CD4-positive, alpha-beta T cell treated with Interleukin-15 for 4 hours (primary cell): ENCODE measurements around the gene ADM.
"Not testable (repeated sequence)": the region's sequence is repeated elsewhere in the genome, so short reads cannot be mapped to it uniquely, and the experiment has no call there.

ENCODE experiments used
- DNase-seq: peaks from one replicate; pipeline ENCODE4 v3.0.0-alpha.2; 2020; ENCODE audit warnings: low spot score

The ADM gene, protein sequence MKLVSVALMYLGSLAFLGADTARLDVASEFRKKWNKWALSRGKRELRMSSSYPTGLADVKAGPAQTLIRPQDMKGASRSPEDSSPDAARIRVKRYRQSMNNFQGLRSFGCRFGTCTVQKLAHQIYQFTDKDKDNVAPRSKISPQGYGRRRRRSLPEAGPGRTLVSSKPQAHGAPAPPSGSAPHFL

DNA sequence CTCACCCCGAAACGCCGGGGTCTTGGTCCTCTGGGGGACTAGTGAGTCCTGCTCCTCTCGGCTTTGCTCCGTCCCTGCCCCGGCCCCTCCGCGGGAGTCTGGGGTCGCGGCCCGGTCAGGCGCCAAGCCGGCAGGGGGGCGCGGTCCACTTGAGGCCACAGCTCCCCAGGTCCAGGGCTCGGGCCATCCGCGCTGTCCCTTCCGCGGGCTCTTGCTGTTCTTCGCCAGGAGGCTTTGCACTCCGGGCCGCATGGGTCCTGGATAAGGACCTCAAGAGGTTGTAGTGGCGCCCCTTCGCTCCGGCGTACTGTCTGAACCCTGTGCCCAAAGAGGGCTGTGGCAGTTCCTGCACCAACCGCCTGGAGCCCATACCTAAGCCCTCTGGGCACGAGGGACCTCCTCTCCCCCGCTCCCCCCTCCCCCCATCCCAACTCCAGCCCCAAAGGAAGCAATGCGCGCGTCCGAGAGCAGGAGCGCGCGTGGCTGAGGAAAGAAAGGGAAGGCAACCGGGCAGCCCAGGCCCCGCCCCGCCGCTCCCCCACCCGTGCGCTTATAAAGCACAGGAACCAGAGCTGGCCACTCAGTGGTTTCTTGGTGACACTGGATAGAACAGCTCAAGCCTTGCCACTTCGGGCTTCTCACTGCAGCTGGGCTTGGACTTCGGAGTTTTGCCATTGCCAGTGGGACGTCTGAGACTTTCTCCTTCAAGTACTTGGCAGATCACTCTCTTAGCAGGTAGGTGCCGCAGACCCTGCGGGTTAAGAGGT lies at the start of gene ADM:
Gene ADM (plus strand): TSS at position 579 of the 767 bp plus-strand sequence. CDS start 628 bp downstream, outside the sequence.
- DNase-seq: peak; percentile 24

DNA sequence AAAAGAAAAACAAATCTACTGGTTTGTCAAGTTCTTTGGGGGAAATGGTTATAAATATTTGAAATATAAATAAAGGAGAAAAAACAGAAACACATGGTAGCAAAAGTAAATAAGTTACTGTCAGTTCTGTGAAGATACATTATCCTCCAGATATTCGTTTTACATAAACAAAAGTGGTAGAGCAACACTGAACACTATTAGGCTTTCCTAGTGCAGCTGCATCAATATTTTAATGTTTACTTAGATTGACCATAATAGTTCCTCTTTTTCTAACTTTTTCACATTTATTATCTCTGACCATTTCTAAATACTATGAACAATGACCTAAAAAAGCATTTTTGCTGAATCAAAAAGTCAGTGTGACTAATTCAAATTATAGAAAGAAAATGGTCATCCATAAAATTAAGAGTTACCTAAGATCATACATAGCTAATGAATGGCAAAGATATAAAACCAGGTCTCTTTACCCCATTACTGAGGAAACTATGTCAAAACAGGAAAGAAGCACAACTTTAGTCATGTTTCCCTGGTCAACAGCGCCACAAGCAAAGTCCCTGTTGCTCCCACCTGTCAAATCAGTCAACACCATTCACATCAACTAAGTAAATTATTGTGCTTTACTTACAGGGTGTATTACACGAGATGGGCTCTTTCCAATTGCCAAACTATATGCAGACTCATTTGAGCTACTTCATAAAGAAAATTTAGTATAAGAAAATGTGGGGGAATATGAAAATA lies 49.3 kb upstream of the ADM start:
- no peak for DNase-seq

DNA sequence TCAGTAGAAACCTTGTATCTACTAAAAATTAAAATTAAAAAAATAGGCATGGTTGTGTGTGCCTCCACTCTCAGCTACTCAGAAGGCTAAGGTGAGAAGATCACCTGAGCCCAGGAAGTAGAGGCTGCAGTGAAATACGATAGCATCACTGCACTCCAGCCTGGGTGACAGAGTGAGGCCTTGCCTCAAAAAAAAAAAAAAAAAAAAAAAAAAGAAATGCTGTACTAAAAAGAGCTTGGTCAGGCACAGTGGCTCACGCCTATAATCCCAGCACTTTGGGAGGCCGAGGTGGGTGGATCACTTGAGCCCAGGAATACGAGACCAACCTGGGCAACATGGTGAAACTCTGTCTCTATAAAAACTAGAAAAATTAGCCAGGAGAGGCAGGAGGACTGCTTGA lies 47.4 kb upstream of the ADM start:
- no peak for DNase-seq

DNA sequence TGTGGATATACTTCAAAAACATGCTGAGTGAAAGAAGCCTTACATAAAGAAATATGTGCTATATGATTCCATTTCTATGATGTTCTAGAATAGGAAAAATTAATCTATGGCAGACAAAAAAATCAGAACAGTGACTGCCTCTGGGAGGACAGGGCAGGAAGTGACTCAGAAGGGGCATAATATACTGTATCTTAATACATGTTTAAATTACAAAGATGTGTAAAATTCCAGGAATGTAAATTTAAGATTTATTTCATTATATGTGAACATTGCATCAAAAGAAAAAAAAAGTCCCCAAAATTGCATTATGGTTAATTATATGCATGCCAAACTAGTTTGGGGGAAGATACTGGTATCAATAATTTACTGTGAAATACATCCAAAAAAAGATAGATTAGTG lies 43.1 kb upstream of the ADM start:
- DNase-seq: no peak

DNA sequence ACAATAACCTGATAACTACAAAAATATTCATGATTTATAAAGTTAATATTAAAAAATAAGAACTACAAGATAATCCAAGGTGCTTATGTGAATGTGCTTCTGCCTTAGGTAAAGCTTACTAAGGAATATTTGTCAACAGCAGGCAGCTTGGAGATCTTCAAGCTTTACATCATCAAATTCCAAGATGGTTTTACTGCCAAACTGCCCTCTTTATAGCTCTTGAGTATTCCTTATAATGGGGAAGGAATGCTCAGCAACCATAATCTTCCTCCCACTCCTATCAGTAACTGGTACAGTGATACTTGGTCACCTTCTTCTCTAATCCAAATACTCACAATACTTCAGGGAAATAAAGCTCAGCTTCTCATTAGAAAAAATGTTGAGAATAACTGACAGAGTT lies 40.9 kb upstream of the ADM start:
- DNase-seq: no peak

DNA sequence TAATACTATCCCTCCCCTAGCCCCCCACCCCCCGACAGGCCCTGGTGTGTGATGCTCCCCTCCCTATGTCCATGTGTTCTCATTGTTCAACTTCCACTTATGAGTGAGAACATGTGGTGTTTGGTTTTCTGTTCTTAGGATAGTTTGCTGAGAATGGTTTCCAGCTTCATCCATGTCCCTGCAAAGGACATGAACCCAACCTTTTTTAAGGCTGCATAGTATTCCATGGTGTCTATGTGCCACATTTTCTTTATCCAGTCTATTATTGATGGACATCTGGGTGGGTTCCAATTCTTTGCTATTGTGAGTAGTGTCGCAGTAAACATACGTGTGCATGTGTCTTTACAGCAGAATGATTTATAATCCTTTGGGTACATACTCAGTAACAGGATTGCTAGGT lies 40.2 kb upstream of the ADM start:
- not testable (repeated sequence) for DNase-seq

DNA sequence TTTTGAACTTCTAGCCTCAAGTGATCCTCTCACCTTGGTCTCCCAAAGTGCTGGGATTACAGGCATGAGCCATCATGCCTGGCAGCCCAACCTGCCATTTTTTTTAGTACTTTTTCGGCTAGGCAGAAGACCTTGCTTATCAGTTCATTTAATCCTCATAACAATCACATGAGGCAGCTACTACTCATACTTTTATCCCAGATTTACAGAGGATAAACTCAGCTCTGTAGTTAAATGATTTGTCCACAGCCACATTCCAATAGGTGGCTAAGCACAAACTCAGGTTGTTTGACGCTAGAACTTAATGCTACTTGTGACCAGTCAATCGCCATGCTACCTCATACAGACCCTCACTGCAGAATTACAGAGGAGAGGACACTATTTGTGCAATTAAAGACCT lies 38.9 kb upstream of the ADM start:
- DNase-seq: no peak

DNA sequence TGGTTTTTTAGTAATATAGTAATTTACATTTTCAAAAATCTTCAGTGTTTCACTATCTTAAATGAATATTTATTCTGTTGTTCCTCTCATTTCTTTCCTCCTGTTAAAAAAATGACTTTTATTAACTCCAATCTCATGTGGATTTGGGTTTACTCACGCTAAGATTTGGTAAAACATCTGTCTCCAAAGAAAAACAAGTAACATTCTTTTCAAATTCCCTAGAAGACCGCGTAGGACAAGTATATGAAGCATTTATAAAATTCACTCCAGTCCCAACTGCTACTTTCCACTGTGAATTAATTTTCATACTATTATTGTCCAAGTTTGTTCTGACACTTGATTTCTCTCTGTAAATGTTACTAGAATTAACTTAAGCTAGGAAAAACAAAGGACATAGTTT lies 37.1 kb upstream of the ADM start:
- no peak for DNase-seq

DNA sequence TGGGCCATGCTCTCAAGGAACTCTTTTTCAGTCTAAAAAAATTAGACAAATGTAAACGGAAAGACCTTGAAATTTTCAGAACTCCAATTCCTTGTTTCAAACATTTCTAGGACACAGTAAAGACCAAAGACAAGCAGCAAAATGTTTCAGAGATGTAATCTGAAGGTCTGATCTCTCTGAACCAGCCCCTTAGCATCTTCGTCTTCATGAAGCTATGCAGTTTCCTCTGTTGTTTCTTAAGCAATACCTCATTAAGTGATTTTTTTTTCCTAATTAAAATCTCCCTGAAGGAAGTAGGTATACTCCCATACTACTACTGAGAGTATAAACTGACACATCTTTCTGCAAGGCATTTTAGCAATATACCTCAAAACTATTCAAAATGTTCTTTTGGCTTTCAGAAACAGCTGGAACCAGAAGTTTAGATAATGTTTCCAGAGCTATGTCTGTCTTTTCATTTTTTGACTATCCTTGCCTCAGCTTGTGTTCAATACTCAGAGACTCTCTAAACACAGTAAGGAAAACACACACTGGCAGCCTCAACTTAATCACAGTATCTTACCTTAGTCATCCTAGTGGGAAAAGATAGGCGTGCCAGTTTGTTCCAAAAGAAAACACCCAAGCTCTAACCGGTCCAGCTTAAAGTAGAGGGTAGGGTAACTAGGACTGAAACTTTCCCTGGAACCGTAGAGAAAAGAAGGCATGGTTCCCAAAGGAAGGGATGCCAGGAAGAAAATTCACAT lies 36.0 kb upstream of the ADM start:
- DNase-seq: no peak

DNA sequence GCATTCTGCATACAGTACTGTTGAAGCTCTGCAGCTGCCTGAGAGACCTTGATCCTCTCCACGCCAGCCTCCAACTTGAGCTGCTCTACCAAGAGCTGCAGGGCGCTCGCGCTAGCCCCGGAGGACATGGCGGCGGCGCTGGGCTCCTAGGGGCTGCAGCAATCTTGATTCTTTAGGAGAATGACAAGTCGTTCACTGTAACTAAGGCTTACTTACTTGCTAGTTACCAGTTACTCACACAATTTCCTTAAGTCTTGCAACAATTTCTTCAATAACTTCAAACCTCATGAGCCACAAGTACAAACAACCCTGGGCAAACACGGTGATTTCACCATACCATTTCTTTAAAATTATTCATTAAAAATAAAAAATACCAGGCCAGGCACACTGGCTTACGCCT lies 32.7 kb upstream of the ADM start:
- no peak for DNase-seq

DNA sequence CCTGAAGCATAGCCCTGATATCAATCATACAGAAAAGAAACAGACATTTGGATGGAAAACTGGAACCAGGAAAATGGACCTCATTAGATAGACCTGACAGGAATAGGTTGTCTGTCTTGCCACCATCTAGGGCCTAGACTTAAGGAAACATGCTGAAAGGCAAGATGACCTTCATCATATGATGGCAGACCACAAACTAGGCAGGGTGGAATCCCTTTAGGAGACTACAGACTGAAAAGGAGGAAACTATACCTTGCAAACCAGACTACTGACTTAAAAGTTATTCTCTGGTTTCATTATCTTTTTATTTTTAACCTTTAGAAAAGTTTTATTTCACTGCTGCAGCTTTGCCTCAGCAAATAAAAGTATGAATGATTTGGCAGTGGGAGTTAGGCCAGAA lies 31.1 kb upstream of the ADM start:
- DNase-seq: no peak

DNA sequence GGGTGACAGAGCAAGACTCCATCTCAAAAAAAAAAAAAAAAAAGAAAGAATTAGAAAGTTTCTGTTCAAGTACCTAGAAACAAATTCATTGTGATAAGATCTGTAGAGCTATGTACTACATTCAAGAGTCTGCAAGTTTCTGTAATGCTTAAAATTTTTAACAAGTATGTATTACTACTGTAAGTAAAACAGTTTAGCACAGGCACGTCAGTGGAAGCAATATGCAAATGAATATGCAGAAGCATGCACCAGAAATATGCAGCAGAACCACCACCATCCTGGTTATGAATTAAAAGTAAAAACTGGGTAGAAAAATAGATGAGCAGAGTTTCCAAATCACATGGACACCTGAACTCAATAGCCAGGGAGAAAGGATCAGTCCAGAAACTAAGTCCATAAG lies 30.1 kb upstream of the ADM start:
- no peak for DNase-seq

DNA sequence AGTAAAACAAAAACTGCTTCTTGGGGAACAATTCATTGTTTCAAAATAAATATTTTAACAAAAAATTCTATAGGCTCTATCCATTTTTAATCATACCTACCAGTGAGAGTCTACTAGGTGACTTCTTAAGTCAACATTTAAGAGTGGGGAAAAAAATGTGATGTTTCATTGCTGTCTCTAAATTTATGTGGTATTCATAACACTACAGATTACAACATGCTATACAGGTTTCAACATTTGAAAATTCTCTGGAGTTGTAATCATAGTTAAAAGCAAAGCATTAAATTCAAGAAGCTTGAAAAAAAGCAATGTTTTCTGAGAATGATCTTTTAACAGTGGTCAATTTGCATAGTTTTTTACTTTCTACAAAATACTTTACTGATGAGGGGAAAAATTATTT lies 29.2 kb upstream of the ADM start:
- DNase-seq: no peak

DNA sequence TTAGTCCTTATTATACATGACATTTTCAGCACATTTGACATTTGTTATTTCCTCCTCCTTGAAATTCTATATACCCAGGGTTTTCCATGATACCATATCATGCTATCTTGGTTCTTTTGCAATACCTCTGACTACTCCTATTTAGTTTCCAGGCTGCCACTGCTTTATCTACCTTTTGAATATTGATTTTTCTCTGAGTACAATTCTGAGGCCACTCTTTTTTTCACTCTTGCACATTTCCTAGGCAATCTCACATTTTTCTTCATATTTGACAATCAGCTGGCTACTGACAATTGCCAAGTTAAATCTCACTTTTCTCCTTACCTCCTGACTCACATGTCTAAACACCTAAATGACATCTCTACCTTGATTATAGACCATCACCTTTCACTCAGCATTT lies 22.8 kb upstream of the ADM start:
- no peak for DNase-seq

DNA sequence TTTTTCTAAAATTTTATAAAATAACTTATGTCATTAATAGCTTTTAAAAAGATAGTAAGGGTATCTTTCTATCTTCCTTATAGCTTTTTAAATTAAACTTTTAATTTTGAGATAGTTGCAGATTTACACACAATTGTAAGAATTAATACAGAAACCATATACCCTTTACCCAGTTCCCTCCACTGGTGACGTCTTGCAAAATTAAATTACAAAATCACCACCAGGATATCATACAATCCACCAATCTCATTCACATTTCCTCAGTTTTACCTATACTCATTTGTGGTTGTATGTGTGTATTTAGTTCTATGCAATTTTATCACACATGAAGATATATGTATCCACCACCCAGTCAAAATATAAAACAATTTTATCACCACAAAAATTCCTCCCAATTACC lies 20.9 kb upstream of the ADM start:
- no peak for DNase-seq

DNA sequence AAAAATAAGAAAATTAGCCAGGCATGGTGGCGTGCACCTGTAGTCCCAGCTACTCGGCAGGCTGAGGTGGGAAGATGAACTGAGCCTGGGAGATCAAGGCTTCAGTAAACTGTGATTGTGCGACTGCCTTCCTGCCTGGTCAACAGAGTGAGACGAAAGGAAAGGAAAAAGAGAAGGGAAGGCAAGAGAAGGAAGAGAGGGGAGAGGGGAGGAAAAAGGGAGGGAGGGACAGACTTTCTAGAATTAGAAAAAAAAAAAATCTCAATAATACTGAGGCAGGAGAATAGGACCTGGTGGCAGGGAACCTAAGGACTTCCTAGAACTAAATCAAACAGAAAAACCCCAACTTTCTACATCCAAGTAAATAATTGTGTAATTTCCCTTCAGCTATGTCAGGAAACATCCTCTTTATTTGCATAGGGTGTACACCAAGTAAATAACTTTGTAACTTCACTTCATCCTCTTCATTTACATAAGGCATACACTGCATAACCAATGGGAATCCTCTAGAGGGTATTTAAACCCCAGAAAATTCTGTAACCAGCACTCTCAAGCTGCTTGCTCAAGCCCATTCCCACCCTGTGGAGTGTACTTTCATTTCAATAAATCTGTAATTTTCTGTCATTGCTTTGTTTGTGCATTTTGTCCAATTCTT lies 19.6 kb upstream of the ADM start:
- no peak for DNase-seq

DNA sequence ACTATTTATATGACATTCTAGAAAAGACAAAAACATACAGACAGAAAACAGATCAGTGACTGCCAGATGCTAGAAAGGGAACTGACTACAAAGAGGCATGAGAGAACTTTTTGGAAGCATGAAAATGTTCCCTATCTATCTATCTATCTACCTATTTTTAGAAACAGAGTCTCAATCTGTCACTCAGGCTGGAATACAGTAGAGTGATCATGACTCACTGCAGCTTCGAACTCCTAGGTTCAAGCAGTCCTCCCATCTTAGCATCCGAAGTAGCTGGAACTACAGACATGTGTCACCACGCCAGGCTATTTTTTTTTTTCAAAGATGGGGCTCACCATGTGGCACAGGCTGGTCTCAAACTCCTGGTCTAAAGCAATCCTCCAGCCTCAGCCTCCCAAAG lies 17.7 kb upstream of the ADM start:
- no peak for DNase-seq

DNA sequence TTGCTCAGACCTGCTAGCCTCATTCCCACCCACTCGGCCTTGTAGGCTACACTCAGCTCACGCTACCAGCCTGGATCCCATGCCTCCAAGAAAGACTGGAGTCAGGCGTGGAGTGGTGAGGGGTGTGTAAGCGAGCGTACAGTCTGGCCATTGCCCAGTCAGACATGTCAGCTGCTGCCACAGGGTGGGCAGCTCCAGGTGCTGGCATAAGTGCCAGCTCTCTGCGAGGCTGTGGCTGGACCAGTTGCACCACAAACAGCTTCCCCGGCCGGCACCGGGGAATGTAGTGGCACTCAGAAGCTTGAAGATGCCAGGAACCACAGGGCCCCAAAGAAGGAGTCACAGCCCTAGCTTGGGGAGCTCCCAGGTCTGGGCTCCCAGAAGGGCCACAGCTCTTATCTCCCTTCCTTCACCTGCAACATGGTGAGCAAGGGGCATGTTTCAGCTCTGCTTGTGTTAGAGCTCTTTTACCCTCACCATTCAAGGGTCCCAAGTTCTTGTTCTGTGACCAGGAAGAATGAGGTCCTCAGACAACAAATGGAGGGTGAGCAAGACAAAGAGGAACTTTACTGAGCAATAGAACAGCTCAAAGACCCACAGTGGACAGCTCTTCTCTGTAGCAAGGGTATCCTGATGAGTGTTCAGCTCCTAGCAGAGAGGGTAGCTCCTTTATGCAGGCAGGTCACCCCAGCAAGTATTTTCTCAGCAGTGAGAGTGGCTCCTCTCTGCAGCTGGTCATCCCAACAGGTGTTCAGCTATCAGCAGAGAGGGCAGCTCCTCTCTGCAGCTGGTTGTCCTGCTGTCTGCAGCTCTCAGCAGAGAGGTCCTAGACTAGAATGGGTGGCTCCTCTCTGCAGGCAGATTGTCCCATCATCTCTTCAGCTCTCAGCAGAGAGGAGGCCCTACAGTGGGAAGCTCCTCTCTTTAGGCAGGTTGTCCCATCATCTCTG lies 16.8 kb upstream of the ADM start:
- DNase-seq: no peak

DNA sequence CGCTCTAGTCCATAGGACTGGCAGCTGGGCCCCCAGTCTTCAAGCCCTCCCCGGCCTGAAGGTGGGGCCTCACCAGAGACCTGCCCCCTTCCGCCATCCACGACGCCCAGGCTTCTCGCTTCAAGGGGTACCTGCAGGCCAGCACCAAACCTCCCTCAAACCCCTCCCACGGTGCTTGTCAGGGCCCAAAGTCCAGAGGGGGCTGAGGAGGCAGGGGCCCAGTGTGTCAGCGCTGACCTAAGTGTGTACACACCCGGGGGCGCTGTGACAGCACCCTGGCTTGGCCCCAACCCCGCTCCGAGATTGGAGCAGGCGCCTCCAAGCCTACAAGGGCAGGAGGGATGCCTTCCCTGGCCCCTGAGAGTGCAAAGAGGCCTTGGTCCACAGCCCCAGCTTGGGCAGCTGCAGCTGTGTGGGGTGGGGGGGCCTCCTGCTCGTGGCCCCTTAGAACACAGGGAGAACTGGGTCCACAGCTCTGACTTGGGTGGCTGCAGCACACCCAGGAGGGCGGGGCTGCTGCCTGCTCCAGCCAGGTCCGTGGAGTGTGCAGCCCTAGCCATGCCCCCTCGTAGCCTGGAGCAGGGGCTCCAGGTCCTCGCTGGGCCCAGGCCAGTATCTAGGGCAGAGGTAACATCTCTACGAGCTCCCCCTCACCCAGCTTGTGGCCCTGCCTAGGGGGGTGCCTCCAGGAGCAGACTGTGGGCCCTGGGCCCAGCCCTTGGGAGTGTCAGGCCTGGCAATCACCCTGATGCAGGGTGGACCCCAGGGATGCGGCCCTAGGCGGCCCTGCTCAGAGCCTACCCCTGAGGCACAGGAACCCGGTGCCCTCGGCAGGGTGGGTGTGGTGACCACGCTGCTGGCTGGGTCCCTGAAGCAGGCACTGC lies 15.8 kb upstream of the ADM start:
- no peak for DNase-seq
